ENCODE data around the gene PSMA2.

Gene PSMA2

GRCh38 chr7:42868480-42868879 is 63.5 kb downstream of the PSMA2 start:
- Histone ChIP-seq H3K79me1 (ENCODE audit: low read length) (no peaks in the 10 kb centered on the region), H3K4me2 (ENCODE audit: low read length) (no peak overlapping the region), H2AK5ac (ENCODE audit: low read length) (no peak overlapping the region), H2BK120ac (ENCODE audit: low read depth, low read length) (no peak overlapping the region), H3K27ac (ENCODE audit: low read depth, low read length) (no peak overlapping the region), H3K36me3 (ENCODE audit: control insufficient read depth, insufficient read depth, low read length) (no peaks in the 10 kb centered on the region), H3K9ac (ENCODE audit: low read length) (no peak overlapping the region), H3K79me2 (ENCODE audit: control insufficient read depth, insufficient read depth, low read length) (no peaks in the 10 kb centered on the region), H4K8ac (ENCODE audit: low read depth, low read length) (no peak overlapping the region), H2BK15ac (replicated peaks; ENCODE audit: low read depth) (no peak overlapping the region), H3K18ac (ENCODE audit: low read length) (no peak overlapping the region), H3K4me1 (ENCODE audit: control insufficient read depth, low read depth, low read length) (no peaks in the 10 kb centered on the region), H3K23ac (ENCODE audit: low read length) (no peak overlapping the region), H2BK5ac (ENCODE audit: low read length) (no peak overlapping the region), H4K5ac (ENCODE audit: low read length) (no peak overlapping the region), H3K4me3 (ENCODE audit: low read length) (no peak overlapping the region), H3K4ac (ENCODE audit: low read depth, low read length) (no peak overlapping the region), H3K27me3 (ENCODE audit: insufficient read depth, low read length, poor library complexity) (no peaks in the 10 kb centered on the region), H3K56ac (ENCODE audit: low read length) (no peak overlapping the region)
- no CpG with 5 or more reads among the region's 1 CpG for WGBS (ENCODE audit: extremely low coverage, insufficient coverage, low lambda C conversion rate)
- DNase-seq, result no peak

Measured in mesendoderm (in vitro differentiated cells).